K562 (cell line): Measurements from ENCODE around the gene HEXD. TPM values are rescaled to one million over a fixed set of nuclear protein-coding genes. Genes with fewer than 3 reads are reported as not detected.
A peak's percentile ranks its signal among the peaks of the same experiment; 100 is the strongest.

Experiments used
- ATAC-seq: fragments of 200-7000 bp; cut with Tn5 transposase; 3 replicates; pipeline ENCODE4 v1.9.1; 2020; ENCODE audit warnings: moderate library complexity
- BruUV-seq: library from RNA; stranded (reverse); fragments of 400-500 nt; replicated peaks from 2 replicates; lab custom pipeline; 2021; lab: Mats Ljungman, UMichigan
- CTCF ChIA-PET: fragments of 300-600 bp; formaldehyde crosslinking; extraction: SDS; loops from one replicate; lab custom pipeline; 2021; ENCODE audit warnings: low intra/inter-chr PET ratio; lab: Yijun Ruan, JAX
- POLR2A ChIA-PET: fragments of 300-600, 350-650 bp; sonication (Branson Sonifier 250); formaldehyde crosslinking; extraction: SDS; loops from one replicate; lab custom pipeline; 2021; ENCODE audit warnings: antibody characterized with exemption, inconsistent platforms; lab: Yijun Ruan, JAX
- DNase-seq, 4 experiments: peaks; one replicate each; pipeline versions ENCODE4 v3.0.0 to v3.0.0-alpha.2; 2011 to 2018; ENCODE audit warnings: low spot score in 3 of 4, mixed read lengths in 3 of 4; ENCODE audit errors: extremely low read depth in 1 of 4
- FAIRE-seq: peaks from 2 replicates; lab custom pipeline; 2011; peaks lifted over from hg19 to GRCh38; lab: Jason Lieb, UNC
- H2AFZ ChIP-seq: 2 replicates; pipeline ENCODE4 v1.6.0; 2011; ENCODE audit warnings: low read depth, low read length, control low read depth, inconsistent platforms
- H3K27ac ChIP-seq: fragments of 200-600 bp; 3 replicates; pipeline ENCODE4 v1.8.0; 2011; ENCODE audit warnings: low read depth, mild to moderate bottlenecking, control low read depth, inconsistent platforms, low read length, moderate library complexity, mixed read lengths; ENCODE audit errors: extremely low read depth
- H3K27me3 ChIP-seq, 2 experiments: fragments of 300-600 bp in 1 of 2; 2 replicates in 1 of 2; 3 replicates in 1 of 2; pipeline versions ENCODE4 v1.6.0 to v1.8.0; 2011; ENCODE audit warnings: inconsistent platforms in 2 of 2, low read length in 2 of 2, mild to moderate bottlenecking in 1 of 2, mixed read lengths in 1 of 2, moderate library complexity in 1 of 2; ENCODE audit not compliant: control insufficient read depth in 2 of 2, insufficient read depth in 2 of 2
- H3K36me3 ChIP-seq: fragments of 300-600 bp; 3 replicates; pipeline ENCODE4 v1.8.0; 2011; ENCODE audit warnings: mild to moderate bottlenecking, low read length, inconsistent platforms; ENCODE audit not compliant: control insufficient read depth, insufficient read depth
- H3K4me1 ChIP-seq, 2 experiments: fragments of 200-600 bp in 1 of 2; replicated peaks in 1 of 2; 2 replicates in 1 of 2; 3 replicates in 1 of 2; pipeline versions ENCODE4 v1.5.1 to v1.8.0; 2011; ENCODE audit warnings: inconsistent platforms in 2 of 2, low read length in 2 of 2, mild to moderate bottlenecking in 1 of 2, mixed read lengths in 1 of 2, moderate library complexity in 1 of 2; ENCODE audit not compliant: control insufficient read depth in 2 of 2, insufficient read depth in 2 of 2
- H3K4me2 ChIP-seq: 2 replicates; pipeline ENCODE4 v1.6.1; 2011; ENCODE audit warnings: low read length, control low read depth, inconsistent platforms, mixed read lengths; ENCODE audit not compliant: insufficient read depth
- H3K4me3 ChIP-seq: fragments of 200-600 bp; sonication (generic), shearing (Covaris generic); 2 replicates; pipeline ENCODE4 v1.5.1; 2016; ENCODE audit warnings: control low read depth, inconsistent platforms
- H3K79me2 ChIP-seq: fragments of 200-600 bp; 3 replicates; pipeline ENCODE4 v1.8.0; 2011; ENCODE audit warnings: low read length, inconsistent platforms; ENCODE audit not compliant: control insufficient read depth, insufficient read depth
- H3K9ac ChIP-seq, 2 experiments: 2 replicates each; pipeline versions ENCODE4 v1.6.0 to v1.6.1; 2011; ENCODE audit warnings: low read depth in 2 of 2, low read length in 2 of 2, control low read depth in 1 of 2, inconsistent platforms in 1 of 2, mild to moderate bottlenecking in 1 of 2, mixed read lengths in 1 of 2; ENCODE audit not compliant: insufficient read depth in 1 of 2
- H3K9me1 ChIP-seq: one replicate; pipeline ENCODE4 v1.6.0; 2011; ENCODE audit warnings: inconsistent platforms, mild to moderate bottlenecking, low read length, moderate library complexity; ENCODE audit not compliant: control insufficient read depth, insufficient read depth
- H3K9me3 ChIP-seq: replicated peaks from 2 replicates; pipeline ENCODE4 v1.5.1; 2011; ENCODE audit warnings: low read depth, low read length, inconsistent platforms; ENCODE audit not compliant: control insufficient read depth, insufficient read depth
- H4K20me1 ChIP-seq: replicated peaks from 2 replicates; pipeline ENCODE4 v1.6.1; 2011; ENCODE audit warnings: low read length, inconsistent platforms, mixed read lengths; ENCODE audit not compliant: control insufficient read depth, insufficient read depth
- CEBPB ChIP-seq: fragments of 450-650 bp; IDR thresholded peaks from 2 replicates; pipeline ENCODE4 v1.6.1; 2016; ENCODE audit warnings: missing genetic modification characterization, missing compliant biosample characterization
- FOXJ2 ChIP-seq: fragments of 200-800 bp; sonication (Bioruptor generic); IDR thresholded peaks from 2 replicates; pipeline ENCODE4 v1.6.1; 2016; ENCODE audit warnings: missing genetic modification characterization, missing compliant biosample characterization
- GATAD2B ChIP-seq: fragments of 450-650 bp; IDR thresholded peaks from 2 replicates; pipeline ENCODE4 v1.6.1; 2017; ENCODE audit warnings: mild to moderate bottlenecking, borderline replicate concordance
- HDAC1 ChIP-seq, 2 experiments: fragments of 450-650 bp; IDR thresholded peaks; 2 replicates each; pipeline ENCODE4 v1.6.1; 2016 to 2017; ENCODE audit warnings: inconsistent platforms in 1 of 2, mild to moderate bottlenecking in 1 of 2, moderate library complexity in 1 of 2
- HIVEP1 ChIP-seq: fragments of 250-450 bp; sonication (Bioruptor Pico); IDR thresholded peaks from 2 replicates; pipeline ENCODE4 v1.4.0; 2020; ENCODE audit warnings: mild to moderate bottlenecking
- MEF2D ChIP-seq: conservative IDR thresholded peaks from 2 replicates; pipeline ENCODE4 v1.6.1; 2016; ENCODE audit warnings: low read depth, missing genetic modification characterization, missing compliant biosample characterization
- MTA3 ChIP-seq: fragments of 450-650 bp; formaldehyde crosslinking; IDR thresholded peaks from 2 replicates; pipeline ENCODE4 v1.6.1; 2017; ENCODE audit warnings: mild to moderate bottlenecking, borderline replicate concordance
- PHTF2 ChIP-seq: fragments of 250-450 bp; sonication (Bioruptor Pico); IDR thresholded peaks from 2 replicates; pipeline ENCODE4 v1.5.0; 2021; ENCODE audit warnings: mild to moderate bottlenecking
- POLR2B ChIP-seq: fragments of 450-650 bp; IDR thresholded peaks from 2 replicates; pipeline ENCODE4 v1.6.1; 2018; ENCODE audit warnings: low read depth; ENCODE audit not compliant: partially characterized antibody
- RBM15 ChIP-seq: fragments of 200-400 bp; formaldehyde crosslinking; IDR thresholded peaks from 2 replicates; pipeline ENCODE4 v1.6.1; 2018; ENCODE audit warnings: mild to moderate bottlenecking, low read length, moderate library complexity; ENCODE audit not compliant: insufficient read depth
- XRCC3 ChIP-seq: fragments of 450-650 bp; IDR thresholded peaks from 2 replicates; pipeline ENCODE4 v1.6.1; 2017; ENCODE audit warnings: mild to moderate bottlenecking, moderate library complexity
- ZNF24 ChIP-seq: fragments of 450-650 bp; IDR thresholded peaks from 2 replicates; pipeline ENCODE4 v1.6.1; 2016
- WGBS: fragments of 100-300 bp; shearing (Covaris generic); methylation state at CpG from one replicate; pipeline ENCODE4 v1.1.6; 2016; ENCODE audit warnings: low coverage, mixed read lengths; ENCODE audit not compliant: insufficient coverage; ENCODE audit errors: missing lambda C conversion rate; 5-methylcytosine and 5-hydroxymethylcytosine counted together
- in situ Hi-C: fragments of 300-500 bp; cut with MboI; formaldehyde crosslinking; loops from 4 replicates; pipeline ENCODE4 v1.15.0; 2018; ENCODE audit warnings: inconsistent platforms, mixed read lengths
- intact Hi-C: fragments of 100-400 bp; cut with micrococcal nuclease; formaldehyde crosslinking; loops from 2 replicates; pipeline ENCODE4 v1.14.2; 2022
- polyA plus RNA-seq, 8 experiments: library from polyadenylated mRNA; depleted of rRNA in 4 of 8; stranded (reverse) in 5 of 8; unstranded in 3 of 8; fragments of >200 nt; fragmentation: Nextera tagmentation in 2 of 8; fragmentation: Illumina TruSeq in 1 of 8; extraction: Ambion mirVana in 2 of 8; extraction: Trizol in 1 of 8; gene quantifications; 2 replicates each; pipeline versions ENCODE4 v1.2.1 to v1.2.3, GENCODE V29; 2011 to 2014; ENCODE audit warnings: inconsistent platforms in 1 of 8, missing spikeins in 1 of 8
- total RNA-seq, 7 experiments: library from RNA; depleted of rRNA in 6 of 7; stranded (reverse); fragments of >200 nt in 6 of 7; fragmentation: Illumina TruSeq in 2 of 7; extraction: Trizol in 2 of 7; gene quantifications; 2 replicates each; pipeline versions ENCODE4 v1.2.1 to v1.2.3, GENCODE V29; 2011 to 2021; ENCODE audit warnings: low replicate concordance in 1 of 7
- TF ChIP-seq, protein P1 (sequence below): sonication (generic); formaldehyde crosslinking; IDR thresholded peaks from 2 replicates; pipeline ENCODE4 v1.8.1; 2023; ENCODE audit warnings: mild to moderate bottlenecking, missing genetic modification reagents

The HEXD gene
- total and polyA plus RNA-seq, 9 of the 15 experiments (the other 6 are each of a cell fraction or from before 2014, with no cell fraction given), result 1.0 to 25.3 (median 10.0) TPM

DNA sequence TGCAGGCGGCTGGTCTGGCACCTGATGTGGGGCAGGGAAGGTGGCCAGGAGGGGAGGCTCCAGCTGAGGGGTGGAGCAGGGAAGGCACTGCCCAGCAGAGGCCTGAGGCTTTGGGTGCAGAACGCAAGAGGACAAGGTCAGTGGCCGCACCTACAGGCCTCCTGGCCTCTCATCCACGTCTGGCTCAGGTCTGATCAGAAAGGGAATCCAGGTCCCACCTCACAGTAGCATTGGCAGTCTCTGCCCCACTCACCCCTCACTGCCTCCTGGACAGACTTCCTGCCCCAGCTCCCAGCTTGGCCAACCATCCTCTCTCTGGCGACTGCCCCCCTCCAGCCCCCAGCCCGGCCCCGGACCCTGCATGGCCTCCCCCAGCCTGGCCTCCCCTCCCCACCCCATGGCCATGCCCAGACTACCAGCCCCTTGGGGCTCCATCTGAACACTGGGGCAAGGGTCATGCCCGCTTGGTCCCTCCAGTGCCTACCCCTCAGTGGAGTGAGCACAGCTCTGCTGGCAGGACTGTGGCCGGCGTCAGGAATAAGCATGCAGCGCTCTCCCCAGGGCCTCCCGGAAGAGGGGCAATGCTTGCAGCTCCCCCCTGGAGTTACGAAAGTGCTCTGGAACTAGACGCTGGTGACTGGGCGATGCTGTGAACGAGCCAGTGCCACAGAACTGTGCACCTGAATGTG lies 42.0 kb upstream of the HEXD start:
- in situ Hi-C loops (no loop called here), intact Hi-C loops (no loop called here)
- ATAC-seq (no peak), FAIRE-seq (no peak), DNase-seq (no peak)
- H4K20me1 ChIP-seq, result no peaks in the 10 kb centered on the region
- no peaks in the 10 kb centered on the region for H3K79me2 ChIP-seq
- H3K4me2 ChIP-seq, result no peak overlapping the region
- H3K9me3 ChIP-seq, result no peaks in the 10 kb centered on the region
- BruUV-seq, result no TSS peak
- no peaks in the 10 kb centered on the region for H3K36me3 ChIP-seq
- H3K27me3 ChIP-seq, result no peaks in the 10 kb centered on the region
- ChIA-PET CTCF (no interaction called here), POLR2A (interaction anchor here (0.6 to 1.6 kb wide), 2 partner anchors 9 to 10 kb away, joined by 3 read pairs; no protein-coding TSS in a partner anchor)
- H3K9ac ChIP-seq, result peak overlapping the region in 1 of 2 experiments; percentile 28; a peak in 1 of 4 replicates
- no peak overlapping the region for H3K27ac ChIP-seq
- WGBS, result 61% methylated on average over 12 of the region's 16 CpGs
- H3K9me1 ChIP-seq, result no peaks in the 10 kb centered on the region
- H3K4me3 ChIP-seq, result no peak overlapping the region
- peaks cover 3 to 59% of the 10 kb centered on the region in 2 experiments; a peak in 3 of 5 replicates for H3K4me1 ChIP-seq
- no peak overlapping the region for H2AFZ ChIP-seq
- TF ChIP-seq, protein P1, sequence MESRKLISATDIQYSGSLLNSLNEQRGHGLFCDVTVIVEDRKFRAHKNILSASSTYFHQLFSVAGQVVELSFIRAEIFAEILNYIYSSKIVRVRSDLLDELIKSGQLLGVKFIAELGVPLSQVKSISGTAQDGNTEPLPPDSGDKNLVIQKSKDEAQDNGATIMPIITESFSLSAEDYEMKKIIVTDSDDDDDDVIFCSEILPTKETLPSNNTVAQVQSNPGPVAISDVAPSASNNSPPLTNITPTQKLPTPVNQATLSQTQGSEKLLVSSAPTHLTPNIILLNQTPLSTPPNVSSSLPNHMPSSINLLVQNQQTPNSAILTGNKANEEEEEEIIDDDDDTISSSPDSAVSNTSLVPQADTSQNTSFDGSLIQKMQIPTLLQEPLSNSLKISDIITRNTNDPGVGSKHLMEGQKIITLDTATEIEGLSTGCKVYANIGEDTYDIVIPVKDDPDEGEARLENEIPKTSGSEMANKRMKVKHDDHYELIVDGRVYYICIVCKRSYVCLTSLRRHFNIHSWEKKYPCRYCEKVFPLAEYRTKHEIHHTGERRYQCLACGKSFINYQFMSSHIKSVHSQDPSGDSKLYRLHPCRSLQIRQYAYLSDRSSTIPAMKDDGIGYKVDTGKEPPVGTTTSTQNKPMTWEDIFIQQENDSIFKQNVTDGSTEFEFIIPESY (CRISPR knock-in tag), result no peak
- TF ChIP-seq HIVEP1 (CRISPR knock-in tag) (no peak), FOXJ2 (no peak), ZNF24 (no peak), MEF2D (no peak), CEBPB (no peak), RBM15 (no peak), PHTF2 (CRISPR knock-in tag) (no peak), POLR2B (no peak), MTA3 (no peak), XRCC3 (no peak), GATAD2B (no peak), HDAC1 (IDR thresholded peaks at IDR 0.05) (no peak)
